ENCODE measurements around the gene PRKCB.
"Not testable (repeated sequence)": the region's sequence is repeated elsewhere in the genome, so short reads cannot be mapped to it uniquely, and the experiment has no call there.

The PRKCB gene

GRCh38 chr16:24094660-24095059 is 258.9 kb downstream of the PRKCB start:
- no peak overlapping the region for H3K4me3 ChIP-seq (ENCODE audit: low read depth, low read length)
- no peak for TF ChIP-seq CTCF (IDR thresholded peaks at IDR 0.05; ENCODE audit: insufficient read depth, low read depth, low read length, missing control alignments)
- DNase-seq (ENCODE audit: low read depth) = no peak

DNA sequence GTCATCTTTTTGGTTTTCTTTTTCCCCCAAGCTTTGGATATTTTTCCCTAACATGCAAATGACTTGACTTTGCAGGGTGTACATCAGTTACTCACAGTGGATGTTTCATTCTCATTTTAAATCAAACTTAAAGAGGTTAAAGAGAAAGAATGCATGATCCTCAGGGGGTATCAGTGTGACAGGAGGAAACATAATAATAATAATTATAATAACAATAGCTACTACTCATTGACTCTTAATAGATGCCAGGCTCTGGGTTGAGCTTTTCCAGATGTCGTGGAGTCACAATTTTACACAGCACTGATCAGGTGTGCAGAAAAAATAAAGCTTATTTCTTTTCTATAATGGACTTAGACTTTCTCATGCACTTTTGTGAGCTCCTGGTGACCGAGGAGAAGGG is 263.1 kb downstream of the PRKCB start:
- no peak for TF ChIP-seq CTCF (IDR thresholded peaks at IDR 0.05; ENCODE audit: insufficient read depth, low read depth, low read length, missing control alignments)
- DNase-seq (ENCODE audit: low read depth) = no peak
- H3K4me3 ChIP-seq (ENCODE audit: low read depth, low read length) = no peak overlapping the region

- H3K4me3 ChIP-seq (ENCODE audit: low read depth, low read length) = no peak overlapping the region
- no peak for DNase-seq (ENCODE audit: low read depth)
- no peak for TF ChIP-seq CTCF (IDR thresholded peaks at IDR 0.05; ENCODE audit: insufficient read depth, low read depth, low read length, missing control alignments)
Measured at GRCh38 chr16:24101431-24101830, 265.6 kb downstream of the PRKCB start.

DNA sequence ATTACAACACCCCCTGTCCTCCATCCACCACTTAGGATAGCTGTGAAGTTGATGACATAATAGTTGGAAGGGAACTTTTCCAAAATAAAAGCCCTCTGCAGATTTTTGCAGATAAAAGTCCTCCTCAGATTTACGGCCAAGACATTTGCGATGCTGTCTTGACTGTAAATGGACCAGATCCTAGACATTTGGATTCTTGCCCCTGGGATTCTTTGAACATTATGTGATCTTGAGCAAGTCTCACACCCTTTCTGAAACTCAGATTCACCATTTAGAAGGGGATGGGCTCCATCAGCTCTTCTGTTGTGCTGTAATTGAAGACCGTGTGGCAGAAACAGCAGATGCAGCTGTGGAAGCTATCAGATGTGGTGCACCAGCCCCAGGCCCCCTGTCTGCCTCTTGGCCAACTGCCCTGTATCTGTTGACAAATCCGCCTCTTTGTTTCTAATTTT is 266.5 kb downstream of the PRKCB start:
- H3K4me3 ChIP-seq (ENCODE audit: low read depth, low read length) = no peak overlapping the region
- no peak for DNase-seq (ENCODE audit: low read depth)
- TF ChIP-seq CTCF (IDR thresholded peaks at IDR 0.05; ENCODE audit: insufficient read depth, low read depth, low read length, missing control alignments) = no peak

GRCh38 chr16:24105471-24105870 is 269.7 kb downstream of the PRKCB start:
- not testable (repeated sequence) for H3K4me3 ChIP-seq (ENCODE audit: low read depth, low read length); DNase-seq (ENCODE audit: low read depth)

DNA sequence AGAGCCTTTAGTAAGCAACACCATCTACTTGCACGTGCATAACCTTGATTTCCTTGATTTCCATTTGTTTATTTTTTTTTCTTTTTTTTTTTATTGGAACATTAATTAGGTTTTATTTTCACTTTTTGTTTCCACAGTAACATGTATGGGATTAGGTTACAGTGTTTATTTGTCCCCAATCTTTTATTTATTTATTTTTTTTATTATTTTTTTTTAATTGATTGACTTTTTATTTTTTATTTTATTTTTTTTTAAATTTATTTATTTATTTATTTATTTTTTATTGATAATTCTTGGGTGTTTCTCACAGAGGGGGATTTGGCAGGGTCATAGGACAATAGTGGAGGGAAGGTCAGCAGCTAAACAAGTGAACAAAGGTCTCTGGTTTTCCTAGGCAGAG is 272.3 kb downstream of the PRKCB start:
- DNase-seq (ENCODE audit: low read depth); H3K4me3 ChIP-seq (ENCODE audit: low read depth, low read length): not testable (repeated sequence)

DNA sequence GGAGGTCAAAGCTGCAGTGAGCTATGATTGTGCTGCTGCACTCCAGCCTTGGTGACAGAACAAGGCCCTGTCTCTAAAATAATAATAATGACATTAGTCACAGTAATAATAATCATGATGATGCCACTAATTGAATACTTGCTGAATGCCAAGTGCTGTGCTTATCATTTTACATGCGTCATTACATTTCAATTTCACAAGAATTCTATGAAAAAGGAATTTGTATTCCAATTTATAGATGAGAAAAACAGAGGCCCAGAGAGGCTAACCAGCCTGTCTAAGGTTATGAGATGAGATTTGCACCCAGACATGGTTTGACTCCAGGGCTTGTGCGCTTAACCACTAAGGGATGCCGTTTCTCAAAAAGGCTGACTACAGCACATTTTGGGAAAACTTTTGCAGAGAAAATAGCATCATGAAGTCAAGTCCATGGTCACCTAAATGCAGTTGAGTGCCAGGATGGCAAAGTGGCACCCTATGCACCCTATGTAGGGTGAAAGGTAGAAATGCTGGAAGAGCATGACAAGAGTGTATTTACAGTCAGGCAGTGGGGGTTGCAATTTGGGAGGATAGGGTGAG is 276.0 kb downstream of the PRKCB start:
- no peak overlapping the region for H3K4me3 ChIP-seq (ENCODE audit: low read depth, low read length)
- no peak for TF ChIP-seq CTCF (IDR thresholded peaks at IDR 0.05; ENCODE audit: insufficient read depth, low read depth, low read length, missing control alignments)

GRCh38 chr16:24113115-24113745 is 277.4 kb downstream of the PRKCB start:
- DNase-seq (ENCODE audit: low read depth) = no peak
- no peak overlapping the region for H3K4me3 ChIP-seq (ENCODE audit: low read depth, low read length)
- TF ChIP-seq CTCF (IDR thresholded peaks at IDR 0.05; ENCODE audit: insufficient read depth, low read depth, low read length, missing control alignments) = no peak

More for the DNA sequence above, 276.0 kb downstream of the PRKCB start:
- no peak for DNase-seq (ENCODE audit: low read depth)
